HG03097 (cell line): ENCODE results near the gene PSME3IP1.

ENCODE experiments used
- ATAC-seq: cut with Tn5 transposase; IDR thresholded peaks from one replicate; pipeline ENCODE4 v1.9.1; 2021; ENCODE audit not compliant: unreplicated experiment, low FRiP score

Gene PSME3IP1

DNA sequence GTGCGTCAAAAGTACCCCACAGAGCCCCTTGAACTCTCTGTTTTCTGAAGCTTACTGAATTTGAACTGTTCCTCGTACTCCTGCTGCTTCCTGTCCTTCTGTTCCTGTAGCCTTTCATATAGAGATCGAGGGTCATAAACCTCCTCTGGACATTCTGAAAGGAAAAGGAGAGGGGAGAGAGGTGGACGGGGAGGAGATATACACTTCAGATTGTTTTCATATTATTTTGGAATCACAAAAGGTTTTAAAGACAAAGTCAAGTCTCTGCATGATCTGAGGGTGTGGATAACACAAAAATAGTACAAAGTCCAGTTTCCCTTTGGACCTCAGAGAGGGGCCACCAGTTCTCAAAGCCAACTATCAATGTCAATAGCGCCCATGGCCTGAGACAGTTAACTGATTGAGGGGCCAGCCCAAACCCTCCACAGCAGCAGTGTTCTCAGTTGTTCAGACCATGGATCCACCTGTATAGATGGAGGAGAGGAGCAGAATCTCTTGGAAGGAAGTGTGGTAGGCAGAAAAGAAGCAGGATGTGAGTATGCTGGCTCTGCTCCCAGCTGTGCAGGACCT is 13.0 kb downstream of the PSME3IP1 start:
- ATAC-seq, result no peak

DNA sequence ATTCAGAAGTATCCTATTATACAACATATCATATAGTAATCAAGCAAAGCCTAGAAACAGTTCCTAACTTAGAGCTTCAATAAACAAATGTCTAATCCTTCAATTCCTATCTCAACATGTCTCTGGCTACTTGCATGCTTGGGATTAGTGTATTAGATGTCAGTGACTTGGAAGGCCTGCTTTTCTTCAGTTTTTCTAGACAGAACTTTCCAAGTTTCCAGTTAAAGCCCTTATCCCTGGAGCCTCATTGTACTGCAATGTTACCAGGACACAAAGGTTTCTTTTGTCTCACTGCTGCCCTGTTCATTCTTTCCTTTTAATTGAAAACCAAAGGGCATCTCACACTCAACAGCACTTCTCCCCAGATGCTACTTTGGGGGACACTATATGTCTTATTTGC is 16.5 kb downstream of the PSME3IP1 start:
- no peak for ATAC-seq

DNA sequence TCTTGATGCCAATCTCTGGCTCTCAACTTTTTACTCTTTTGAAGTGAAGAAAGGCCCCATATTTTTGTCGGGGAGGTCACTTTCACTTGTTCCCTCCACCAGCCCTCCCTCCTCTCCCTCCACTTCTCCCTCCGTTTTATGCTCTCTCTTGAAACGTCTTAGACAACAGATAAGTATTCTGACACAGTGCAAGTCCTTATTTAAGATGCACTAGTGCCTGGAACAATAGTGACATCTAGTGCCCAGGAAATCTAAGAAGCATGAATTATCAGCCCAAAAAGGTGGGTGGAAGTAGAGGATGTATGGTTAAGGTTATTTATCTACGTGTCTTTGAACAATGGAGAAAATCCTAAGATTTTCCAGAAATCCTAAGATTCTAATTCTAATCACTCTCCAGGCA is 17.9 kb downstream of the PSME3IP1 start:
- ATAC-seq, result no peak

DNA sequence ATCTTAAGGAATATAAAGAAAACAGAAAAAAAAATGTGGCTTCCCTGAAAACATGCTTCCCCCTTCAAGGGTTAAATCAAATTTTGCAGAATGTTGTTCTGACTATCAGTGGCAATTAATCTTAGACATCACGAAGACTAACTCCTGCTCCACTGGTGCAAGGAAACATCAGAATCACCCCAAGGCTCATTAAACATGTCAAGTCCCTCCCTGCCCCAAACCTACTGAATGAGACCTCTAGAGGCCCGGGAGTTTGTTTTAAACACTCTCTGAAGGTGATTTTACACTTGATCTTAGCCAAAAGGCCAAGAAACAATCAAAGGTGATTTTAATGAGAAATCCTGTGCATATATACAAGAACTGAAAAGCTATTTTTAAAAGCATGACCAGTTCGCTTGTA is 18.3 kb downstream of the PSME3IP1 start:
- no peak for ATAC-seq

DNA sequence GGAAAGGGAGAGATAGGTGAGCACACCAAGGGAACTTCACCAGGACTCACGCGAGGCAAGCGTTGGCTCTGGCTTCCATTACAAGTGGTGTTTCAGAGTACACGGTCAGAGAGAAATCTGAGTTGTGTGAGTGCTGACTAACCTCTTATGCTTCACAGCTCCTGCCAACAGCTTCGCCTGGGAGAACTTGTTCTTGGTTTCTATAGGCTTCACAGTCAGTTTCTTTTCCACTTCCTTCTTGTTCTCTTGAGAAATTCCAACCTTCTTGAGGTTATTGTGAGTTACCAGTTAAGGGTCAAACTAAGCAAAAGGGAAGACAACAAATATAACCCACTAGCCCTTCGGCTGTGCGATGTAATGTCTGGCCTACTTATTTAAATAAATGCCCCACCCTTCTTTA is 18.9 kb downstream of the PSME3IP1 start:
- ATAC-seq, result no peak

DNA sequence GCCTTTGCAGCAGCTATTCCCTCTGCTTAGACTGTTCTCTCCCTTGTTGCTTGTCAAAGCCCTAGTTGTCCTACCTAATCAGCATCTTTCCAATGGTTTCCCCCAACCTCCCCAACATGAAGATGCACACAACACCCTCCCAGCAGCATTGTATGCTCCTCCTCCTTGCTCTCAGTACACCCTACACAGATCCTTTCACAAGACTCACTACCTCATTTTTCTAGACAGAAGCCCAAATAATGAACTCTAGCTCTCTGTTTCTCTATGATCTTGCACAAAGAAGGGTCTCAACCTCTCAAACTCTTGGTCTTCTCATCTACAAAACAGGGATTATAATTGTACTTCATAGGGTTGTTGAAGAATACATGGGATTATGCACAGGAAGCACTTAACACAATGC is 19.4 kb downstream of the PSME3IP1 start:
- no peak for ATAC-seq

DNA sequence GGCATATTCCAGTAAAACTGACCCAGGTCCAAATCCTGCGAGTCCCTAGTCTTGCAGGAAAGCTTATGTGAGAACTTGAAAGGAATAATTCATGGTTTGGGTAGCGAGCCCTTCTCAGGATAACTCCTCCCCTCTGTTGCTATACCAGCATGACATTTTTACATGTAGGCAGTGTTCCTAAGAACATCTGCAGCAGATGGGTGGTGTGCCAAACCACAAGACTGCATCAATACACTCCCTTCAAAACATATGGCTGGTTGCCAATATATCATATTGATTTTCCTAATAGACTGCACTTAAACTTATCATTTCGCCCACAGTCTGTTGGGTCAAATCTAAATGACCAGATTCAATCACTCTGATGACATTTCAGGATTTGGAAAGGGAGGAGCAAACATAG is 19.9 kb downstream of the PSME3IP1 start:
- no peak for ATAC-seq

DNA sequence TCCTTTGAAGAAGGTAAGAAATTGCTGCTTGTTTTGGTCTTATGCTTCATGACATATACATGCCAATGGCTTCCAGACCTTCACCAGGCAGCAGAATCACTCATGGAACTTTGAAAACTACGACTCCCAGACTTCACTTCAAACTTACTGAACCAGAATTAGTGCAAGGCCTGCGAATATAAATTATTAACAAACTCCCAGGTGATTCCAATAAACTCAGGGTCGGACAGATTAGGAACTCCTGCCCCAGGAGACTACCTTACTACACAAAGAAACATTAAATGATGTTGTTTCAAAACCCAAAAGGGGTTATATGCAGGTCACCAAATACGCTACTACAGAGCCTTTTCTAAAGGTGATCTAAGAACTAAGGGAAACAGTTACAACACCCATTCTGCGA is 20.4 kb downstream of the PSME3IP1 start:
- no peak for ATAC-seq

DNA sequence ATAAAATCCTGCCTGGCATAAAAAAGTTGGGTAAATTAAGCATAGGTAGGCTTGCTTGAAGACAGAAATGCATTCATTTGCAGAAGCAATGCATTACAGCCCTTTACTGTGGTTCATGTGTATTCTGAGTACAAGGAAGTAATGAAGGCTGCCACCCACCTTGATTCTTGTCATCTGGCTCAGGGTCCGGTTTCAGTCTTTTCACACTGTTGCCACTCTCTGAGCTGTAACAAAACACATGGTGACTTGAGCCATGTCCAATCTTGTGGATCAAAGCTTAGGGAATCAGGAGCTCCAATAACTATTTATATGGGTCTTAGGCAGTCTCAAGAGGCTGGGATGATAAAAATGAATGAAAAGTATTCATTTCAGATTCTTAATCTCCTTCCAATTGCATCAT is 22.0 kb downstream of the PSME3IP1 start:
- no peak for ATAC-seq

DNA sequence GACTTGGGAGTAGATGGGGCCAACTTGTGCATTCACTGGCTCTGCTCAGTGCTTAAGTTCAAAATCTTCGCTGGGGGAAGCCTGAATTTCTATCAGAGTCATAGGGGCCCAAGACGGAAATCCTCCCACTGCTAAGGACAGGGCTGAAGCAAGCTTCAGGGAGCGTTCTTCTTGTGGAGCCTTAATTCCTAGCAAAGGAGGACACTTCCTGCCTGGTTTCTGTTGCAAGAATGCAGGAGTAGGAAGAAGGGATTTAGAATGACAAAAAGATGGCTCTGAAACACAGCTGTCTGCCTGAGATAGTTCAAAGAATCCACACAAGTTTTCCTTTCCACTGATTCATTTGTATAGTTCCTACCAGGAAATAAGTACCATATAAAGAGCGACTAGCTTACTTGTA is 26.4 kb downstream of the PSME3IP1 start:
- ATAC-seq, result no peak

DNA sequence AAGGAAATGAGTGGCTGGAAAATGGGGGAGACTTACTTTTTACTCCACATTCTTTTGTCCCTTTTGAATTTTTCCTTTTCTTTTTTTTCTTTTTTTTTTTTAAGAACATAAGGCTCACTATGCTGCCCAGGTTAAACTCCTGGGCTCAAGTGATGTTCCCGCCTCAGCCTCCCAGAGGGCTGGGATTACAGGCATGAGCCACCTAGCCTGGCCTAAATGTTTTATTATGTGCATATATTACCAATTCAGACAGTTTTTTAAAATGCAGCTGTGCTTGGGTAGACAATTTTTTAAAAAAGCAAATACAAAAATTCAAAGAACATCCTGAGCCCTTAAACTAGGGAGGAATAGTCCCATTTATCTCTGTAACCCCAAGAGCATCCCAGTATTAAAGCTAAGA is 28.3 kb downstream of the PSME3IP1 start:
- ATAC-seq, result no peak

DNA sequence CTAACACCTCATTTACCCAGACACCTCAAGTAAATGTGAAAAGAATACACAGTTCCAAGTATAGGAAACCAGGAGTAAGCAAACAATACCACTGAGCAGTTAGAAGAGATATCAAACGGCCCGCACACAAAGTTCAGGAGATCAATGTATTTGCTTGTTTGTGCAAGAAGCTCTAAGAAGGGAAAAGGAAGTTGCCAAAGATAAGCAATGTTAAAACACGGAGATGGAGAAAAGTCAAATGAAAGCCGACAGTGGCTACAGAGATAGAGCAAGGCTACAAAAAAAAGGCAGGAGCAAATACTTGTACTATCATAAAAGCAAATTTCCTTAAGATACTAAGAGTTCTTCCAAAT is 29.5 kb downstream of the PSME3IP1 start:
- no peak for ATAC-seq

DNA sequence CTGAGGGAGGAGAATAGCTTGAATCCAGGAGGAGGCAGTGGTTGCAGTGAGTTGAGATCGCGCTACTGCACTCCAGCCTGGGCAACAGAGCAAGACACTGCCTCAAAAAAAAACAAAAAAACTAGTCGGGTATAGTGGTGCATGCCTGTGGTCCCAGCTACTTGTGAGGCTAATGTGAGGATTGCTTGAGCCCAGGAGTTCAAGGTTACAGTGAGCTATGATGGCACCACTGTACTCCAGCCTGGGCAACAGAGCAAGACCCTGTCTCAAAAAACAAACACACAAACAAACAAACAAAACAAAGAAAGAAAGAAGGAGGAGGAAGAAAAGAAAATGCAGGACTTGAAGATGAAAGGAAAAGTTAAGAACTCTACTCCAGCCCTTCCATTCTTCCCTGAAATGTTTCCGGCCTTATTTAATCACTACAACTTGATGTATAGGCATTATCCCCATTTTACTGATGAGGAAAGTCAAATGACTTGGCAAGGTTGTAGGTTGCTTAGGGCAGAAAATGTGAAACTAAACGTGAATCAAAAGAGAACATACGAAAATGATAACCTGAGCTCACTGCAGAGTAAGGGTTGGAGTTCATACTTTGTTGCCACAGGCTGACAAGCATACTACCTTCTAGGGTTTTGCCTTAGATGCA is 30.0 kb downstream of the PSME3IP1 start:
- no peak for ATAC-seq

DNA sequence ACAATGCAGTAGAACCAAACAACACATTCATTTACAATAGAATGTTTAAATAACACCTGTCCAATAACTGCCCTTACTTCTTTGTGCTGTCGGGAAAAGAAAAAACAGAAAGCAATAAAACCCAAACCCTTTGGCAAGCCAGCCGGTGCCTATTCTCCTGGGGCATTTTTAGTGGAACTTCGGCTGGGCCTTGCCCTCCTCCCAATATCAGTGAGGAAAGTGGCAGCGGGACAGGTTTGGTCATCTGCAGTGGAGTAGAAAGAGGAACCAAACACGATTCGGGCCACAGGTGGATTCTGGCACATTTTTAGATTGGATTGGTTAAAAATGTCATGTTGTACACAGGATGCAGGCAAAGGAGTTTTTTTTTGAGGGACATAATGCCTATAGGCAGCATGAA is 32.0 kb downstream of the PSME3IP1 start:
- ATAC-seq, result no peak

DNA sequence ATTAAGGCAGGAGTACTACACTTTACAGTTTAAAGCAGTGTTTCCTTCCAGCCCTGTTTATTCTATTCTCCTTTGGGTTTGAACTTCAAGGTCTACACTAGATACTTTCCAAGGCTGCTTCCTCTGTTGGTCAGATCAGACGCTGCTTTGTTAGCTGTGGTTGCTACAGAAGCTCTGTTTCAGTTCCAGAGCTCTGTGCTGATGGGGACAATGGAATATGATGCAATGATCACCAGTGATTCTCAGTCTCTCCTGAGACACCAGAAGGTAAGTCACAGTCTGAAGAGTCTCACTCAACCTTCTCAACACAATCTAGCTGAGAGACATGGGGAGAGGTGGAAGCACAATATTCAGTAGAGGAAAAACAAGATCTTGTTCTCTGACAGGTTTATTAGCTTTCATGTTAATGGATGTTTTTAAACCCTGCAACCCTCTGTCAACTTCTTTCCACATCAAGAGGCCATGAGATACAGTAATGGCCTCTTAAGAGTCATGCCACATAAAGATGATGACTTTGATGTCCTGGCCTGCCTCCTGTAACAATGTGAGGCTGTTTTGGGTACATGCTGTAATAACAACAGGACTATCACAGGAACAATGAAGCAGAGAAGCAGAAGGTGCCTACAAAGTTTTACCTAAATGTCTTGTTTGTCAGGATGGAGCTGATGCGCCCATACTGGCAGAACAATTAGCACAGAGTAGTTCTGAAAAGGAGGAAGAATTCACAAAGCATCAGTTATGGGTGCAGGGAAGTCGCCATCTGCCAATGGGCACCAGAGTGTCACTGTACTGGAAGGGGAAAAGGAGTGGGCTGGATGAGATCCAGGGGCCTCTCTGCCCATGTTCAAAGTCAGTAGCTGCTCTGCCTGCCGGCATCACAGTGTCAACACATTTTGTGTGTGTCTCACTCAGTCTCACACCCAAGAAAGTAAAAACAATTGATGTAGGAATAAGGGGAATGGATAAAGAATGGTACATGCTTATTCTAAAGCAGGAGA is 33.4 kb downstream of the PSME3IP1 start:
- ATAC-seq, result no peak

DNA sequence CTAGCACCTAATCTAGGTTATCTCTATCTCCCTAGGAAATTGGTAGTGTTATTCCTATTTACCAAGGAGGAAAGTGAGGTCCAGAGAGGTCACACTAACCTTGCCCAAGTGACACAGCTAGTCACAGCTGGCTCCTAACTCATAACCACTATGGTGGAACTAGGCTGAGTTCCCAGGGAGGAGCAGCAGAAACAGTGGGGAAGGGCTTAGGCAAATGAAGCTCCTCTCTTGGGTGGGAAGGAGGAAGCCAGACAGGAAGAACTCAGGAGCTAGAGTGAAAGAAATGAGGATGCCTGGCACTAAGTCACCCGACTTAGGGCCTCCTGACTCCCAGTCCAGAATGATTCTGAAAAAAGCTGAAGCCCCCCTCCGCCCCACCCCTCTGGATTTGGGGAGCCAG is 34.5 kb downstream of the PSME3IP1 start:
- ATAC-seq, result no peak

DNA sequence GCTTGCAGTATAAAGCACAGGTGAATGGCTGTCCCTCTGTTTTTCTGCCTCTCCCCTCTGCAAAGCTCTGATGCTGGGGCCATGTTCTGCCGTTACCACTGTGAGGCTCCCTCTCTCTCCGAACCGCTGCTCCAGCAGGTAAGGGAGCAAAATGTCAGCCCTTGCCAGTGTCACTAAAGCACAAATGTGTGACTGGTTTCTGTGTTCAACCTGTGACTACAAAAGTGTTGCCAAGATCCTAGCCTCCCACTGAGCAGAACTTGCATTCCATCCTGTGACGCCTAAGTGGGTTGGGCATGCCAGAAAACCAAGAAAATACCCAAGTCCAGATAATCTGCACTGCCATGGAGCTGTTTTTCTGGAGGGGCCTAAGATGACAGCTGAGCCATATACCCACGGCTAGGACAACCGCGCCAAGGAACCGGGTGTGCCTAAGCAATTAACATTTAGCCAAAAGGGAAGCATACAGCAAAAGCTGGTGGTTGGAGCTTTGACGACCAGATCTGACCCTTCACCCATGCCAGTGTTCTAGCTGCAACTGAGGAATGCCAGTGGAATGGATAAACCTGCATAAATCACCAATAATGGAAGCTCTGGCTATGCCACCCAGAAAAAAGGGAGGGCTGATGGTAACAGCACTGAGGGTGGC is 35.0 kb downstream of the PSME3IP1 start:
- no peak for ATAC-seq

DNA sequence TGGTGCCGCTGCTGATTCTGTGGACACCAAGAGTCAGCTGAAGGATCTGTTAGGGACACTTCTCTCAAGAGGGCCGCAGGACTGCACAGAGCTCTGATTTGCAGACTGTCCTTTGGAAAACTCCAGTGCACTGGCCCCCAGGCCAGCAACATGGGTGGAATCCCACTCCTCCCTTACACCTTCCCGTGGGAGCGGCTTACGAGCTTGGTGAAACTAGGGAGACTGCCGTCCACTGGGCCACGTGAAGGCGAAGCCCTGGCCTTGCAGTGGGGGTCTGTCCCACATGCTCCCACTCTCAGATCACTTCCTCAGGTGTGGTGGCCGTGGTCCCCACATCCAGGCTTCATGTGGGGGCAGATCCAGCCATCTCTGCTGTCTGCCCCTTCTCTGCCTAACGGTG is 36.4 kb downstream of the PSME3IP1 start:
- no peak for ATAC-seq

DNA sequence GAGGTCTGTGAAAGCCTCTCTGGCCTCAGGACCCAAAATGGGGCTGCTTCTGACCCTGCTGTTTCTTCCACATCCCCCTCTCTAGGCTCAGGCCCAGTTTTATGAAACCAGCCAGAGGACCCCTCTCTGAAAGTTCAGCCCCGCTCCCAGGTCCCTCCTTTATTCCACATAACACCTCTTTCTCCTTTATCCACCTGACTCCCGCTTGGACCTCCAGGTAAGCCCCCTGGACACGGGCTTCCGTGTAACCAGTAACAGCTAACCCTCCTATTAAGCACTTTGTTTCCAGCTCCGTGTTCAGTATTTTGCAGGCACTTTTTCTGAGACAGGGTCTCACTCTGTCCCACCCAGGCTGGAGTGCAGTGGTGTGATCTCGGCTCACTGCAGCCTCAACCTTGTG is 37.4 kb downstream of the PSME3IP1 start:
- no peak for ATAC-seq

DNA sequence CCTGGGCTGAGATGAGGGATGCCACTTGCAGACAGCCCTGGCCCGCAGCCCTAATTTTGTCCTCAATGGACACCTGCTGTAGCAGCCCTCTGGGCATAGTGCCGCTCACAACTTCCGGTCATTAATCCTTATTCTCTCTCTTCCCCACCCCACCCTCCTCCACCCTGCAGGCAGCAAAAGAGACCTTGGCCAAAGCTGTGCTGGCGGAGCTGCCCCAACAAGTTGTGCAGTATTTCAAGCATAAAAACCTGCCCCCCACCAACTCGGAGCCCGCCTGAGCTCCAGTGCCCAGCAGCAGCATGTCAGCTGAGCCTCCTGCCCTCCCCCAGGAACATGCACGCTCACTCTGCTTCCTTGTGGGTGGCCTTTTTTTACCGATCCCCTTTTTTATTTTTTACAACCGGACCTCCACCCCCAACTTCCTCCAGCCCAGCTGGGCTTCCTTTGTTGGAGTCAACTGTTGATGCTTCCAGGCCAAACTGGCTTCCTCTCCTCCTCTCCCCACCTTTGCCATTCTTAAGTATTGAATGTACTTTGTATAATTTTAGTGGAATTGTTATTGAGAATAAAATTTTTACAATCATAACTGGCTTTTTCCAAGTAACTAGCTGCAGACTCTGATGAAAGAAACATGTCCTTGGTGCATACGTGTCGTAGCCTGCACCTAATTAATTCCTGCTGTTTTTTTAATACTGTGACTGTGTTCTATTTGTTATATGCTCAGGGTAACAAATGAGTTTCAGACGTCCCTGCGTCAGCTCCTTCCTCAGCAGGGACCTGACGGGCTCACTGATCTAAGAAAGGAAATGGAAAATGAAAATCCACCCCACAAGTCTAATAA is 38.2 kb downstream of the PSME3IP1 start:
- no peak for ATAC-seq
